Pancreas (tissue), 10 donors: ENCODE data around the gene ANXA4. TPM values are rescaled to one million over a fixed set of nuclear protein-coding genes. Genes with fewer than 3 reads are reported as not detected.
A peak's percentile ranks its signal among the peaks of the same experiment; 100 is the strongest.

Experiments
- ATAC-seq, 4 donors: fragments of 200-7000 bp; cut with Tn5 transposase; one replicate each; pipeline versions ENCODE4 v1.8.0 to v1.9.1; 2020; ENCODE audit warnings: mild to moderate bottlenecking in 4 of 4, moderate library complexity in 4 of 4
- DNase-seq, 6 donors: peaks; one replicate each; pipeline ENCODE4 v3.0.0-alpha.2; 2020
- FAIRE-seq: peaks from 2 replicates; lab custom pipeline; 2012; peaks lifted over from hg19 to GRCh38; lab: Jason Lieb, UNC
- H3K27ac ChIP-seq, 4 donors: fragments of 200-600 bp; sonication (generic); 1 replicate in 3 of 4; 2 replicates in 1 of 4; pipeline versions ENCODE4 v1.5.0 to v1.8.0; 2020
- H3K27me3 ChIP-seq, 4 donors: fragments of 200-600 bp; one replicate each; pipeline ENCODE4 v1.8.0; 2021
- H3K36me3 ChIP-seq, 3 donors: fragments of 200-600 bp; sonication (generic) in 1 of 3; one replicate each; pipeline versions ENCODE4 v1.5.0 to v1.8.0; 2020 to 2021
- H3K4me1 ChIP-seq, 3 donors: fragments of 200-600 bp; one replicate each; pipeline ENCODE4 v1.8.0; 2021
- H3K4me3 ChIP-seq, 4 donors: fragments of 200-600 bp; sonication (generic) in 2 of 4; one replicate each; pipeline versions ENCODE4 v1.5.0 to v1.8.0; 2020 to 2021
- H3K9me3 ChIP-seq, 4 donors: fragments of 200-600 bp; one replicate each; pipeline ENCODE4 v1.8.0; 2021
- WGBS, 2 donors: extraction: QIAGEN DNeasy Blood & Tissue Kit; methylation state at CpG; one replicate each; pipeline ENCODE4 v1.1.7; 2013; 5-methylcytosine and 5-hydroxymethylcytosine counted together
- intact Hi-C, 3 donors: fragments of 100-400 bp; cut with DNase I; formaldehyde crosslinking; loops; one replicate each; pipeline versions ENCODE4 v1.11.1 to v1.14.2; 2022
- polyA plus RNA-seq, 2 donors: library from polyadenylated mRNA; stranded (reverse); fragments of 200-250 nt; gene quantifications; one replicate each; pipeline ENCODE4 v1.2.3, GENCODE V29; 2013
- total RNA-seq, 6 donors: library from RNA; stranded (reverse); fragmentation: NEBNext Ultra II Directional in 4 of 6; extraction: Animal tissue kit (Norgen Biotek cat#: 25700) in 4 of 6; gene quantifications; one replicate each; pipeline versions ENCODE4 v1.2.1 to v1.2.4, GENCODE V29; 2021 to 2023
- TF ChIP-seq, protein P1 (sequence below), 4 donors: fragments of 200-600 bp; sonication (generic) in 3 of 4; IDR thresholded peaks; one replicate each; pipeline versions ENCODE4 v1.5.0 to v1.8.0; 2021; ENCODE audit warnings: antibody characterized with exemption in 4 of 4
- donor health status: healthy with polysubstance abuse.
- donor health status: DM: no; HTN: no; CAD: no; lungs with moderate emphysema.
- donor health status: DM: no; HTN: no; CAD: no.
- donor health status: control.
- donor health status: control.
- donor health status: Bipolar disorder and iron deficiency.
- donor health status: DM: yes; HTN: yes; CAD: no.
- donor health status: DM: no; HTN: no; CAD: no.
- donor health status: DM: no; HTN: no; CAD: no.
- donor health status: DM: yes; HTN: yes; CAD: no.

ANXA4 gene
- total and polyA plus RNA-seq, 8 donors = 215 to 762 (median 463) TPM

- no peak for ATAC-seq
These were observed 102.1 kb downstream of the ANXA4 start for GRCh38 chr2:69843993-69844392.

GRCh38 chr2:69844560-69844959 is 102.6 kb downstream of the ANXA4 start:
- Histone ChIP-seq H3K4me1 (no peaks in the 10 kb centered on the region), H3K4me3 (no peak overlapping the region), H3K27me3 (no peaks in the 10 kb centered on the region), H3K27ac (no peak overlapping the region), H3K9me3 (no peaks in the 10 kb centered on the region), H3K36me3 (peaks cover 0 to 27% (median 7%) of the 10 kb centered on the region in 3 donors)
- FAIRE-seq = no peak
- 89 to 99% methylated on average over 3 of the region's 3 CpGs for WGBS, 2 donors
- no peak for ATAC-seq
- intact Hi-C loops = no loop called here
- TF ChIP-seq, protein P1, sequence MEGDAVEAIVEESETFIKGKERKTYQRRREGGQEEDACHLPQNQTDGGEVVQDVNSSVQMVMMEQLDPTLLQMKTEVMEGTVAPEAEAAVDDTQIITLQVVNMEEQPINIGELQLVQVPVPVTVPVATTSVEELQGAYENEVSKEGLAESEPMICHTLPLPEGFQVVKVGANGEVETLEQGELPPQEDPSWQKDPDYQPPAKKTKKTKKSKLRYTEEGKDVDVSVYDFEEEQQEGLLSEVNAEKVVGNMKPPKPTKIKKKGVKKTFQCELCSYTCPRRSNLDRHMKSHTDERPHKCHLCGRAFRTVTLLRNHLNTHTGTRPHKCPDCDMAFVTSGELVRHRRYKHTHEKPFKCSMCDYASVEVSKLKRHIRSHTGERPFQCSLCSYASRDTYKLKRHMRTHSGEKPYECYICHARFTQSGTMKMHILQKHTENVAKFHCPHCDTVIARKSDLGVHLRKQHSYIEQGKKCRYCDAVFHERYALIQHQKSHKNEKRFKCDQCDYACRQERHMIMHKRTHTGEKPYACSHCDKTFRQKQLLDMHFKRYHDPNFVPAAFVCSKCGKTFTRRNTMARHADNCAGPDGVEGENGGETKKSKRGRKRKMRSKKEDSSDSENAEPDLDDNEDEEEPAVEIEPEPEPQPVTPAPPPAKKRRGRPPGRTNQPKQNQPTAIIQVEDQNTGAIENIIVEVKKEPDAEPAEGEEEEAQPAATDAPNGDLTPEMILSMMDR (IDR thresholded peaks at IDR 0.05) = no peak
- no peak for DNase-seq

More at GRCh38 chr2:69843993-69844392, 102.1 kb downstream of the ANXA4 start:
- Histone ChIP-seq H3K36me3 (peaks cover 0 to 31% (median 7%) of the 10 kb centered on the region in 3 donors), H3K4me1 (no peaks in the 10 kb centered on the region), H3K4me3 (no peak overlapping the region), H3K27ac (no peak overlapping the region), H3K27me3 (no peaks in the 10 kb centered on the region), H3K9me3 (no peaks in the 10 kb centered on the region)
- DNase-seq (no peak), FAIRE-seq (peak; percentile 71)
- intact Hi-C loops = no loop called here
- TF ChIP-seq, protein P1 (IDR thresholded peaks at IDR 0.05) = no peak

GRCh38 chr2:69846182-69847067 is 104.5 kb downstream of the ANXA4 start:
- TF ChIP-seq, protein P1 (IDR thresholded peaks at IDR 0.05) = no peak
- intact Hi-C loops = no loop called here
- FAIRE-seq (no peak), ATAC-seq (no peak), DNase-seq (no peak)
- Histone ChIP-seq H3K4me3 (no peak overlapping the region), H3K36me3 (peaks cover 4 to 14% (median 7%) of the 10 kb centered on the region in 3 donors), H3K9me3 (no peaks in the 10 kb centered on the region), H3K4me1 (no peaks in the 10 kb centered on the region), H3K27ac (no peak overlapping the region), H3K27me3 (no peaks in the 10 kb centered on the region)
- 83 to 86% methylated on average over 9 of the region's 9 CpGs for WGBS, 2 donors

DNA sequence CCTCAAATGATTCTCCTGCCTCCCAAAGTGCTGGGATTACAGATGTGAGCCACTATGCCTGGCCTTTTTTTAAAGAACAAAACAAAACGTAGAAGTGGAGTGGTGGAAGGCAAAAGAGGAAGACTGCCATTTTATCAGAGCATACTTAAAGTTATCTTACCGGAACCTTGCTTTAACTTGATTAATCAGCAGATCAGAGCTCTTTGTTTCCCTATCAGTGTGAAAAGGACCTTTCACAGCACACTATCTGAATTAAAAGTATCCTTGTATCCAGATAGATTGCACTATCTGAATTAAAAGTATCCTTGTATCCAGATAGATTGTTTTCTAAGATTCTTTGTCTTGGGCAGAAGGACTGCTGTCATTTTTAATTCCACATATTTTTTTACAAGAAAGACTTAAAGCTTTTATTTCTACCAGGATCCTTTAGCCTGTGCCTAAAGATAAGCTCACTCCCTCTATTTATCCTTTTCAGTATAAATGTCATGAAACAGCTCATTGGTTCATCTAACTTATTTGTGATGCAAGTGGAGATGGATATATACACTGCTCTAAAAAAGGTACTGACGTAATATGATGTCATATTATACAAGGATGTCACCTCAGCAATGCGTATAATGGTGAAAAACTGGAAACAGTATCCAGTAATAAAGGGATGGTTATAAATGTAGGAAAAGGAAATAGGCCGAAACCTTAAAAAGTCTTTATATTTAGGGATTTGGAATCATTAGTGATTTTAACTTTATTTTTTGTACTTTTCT is 105.3 kb downstream of the ANXA4 start:
- Histone ChIP-seq H3K36me3 (peaks cover 4 to 9% (median 7%) of the 10 kb centered on the region in 3 donors), H3K4me3 (no peak overlapping the region), H3K27me3 (no peaks in the 10 kb centered on the region), H3K9me3 (no peaks in the 10 kb centered on the region), H3K4me1 (no peaks in the 10 kb centered on the region), H3K27ac (no peak overlapping the region)
- ATAC-seq (no peak), DNase-seq (no peak), FAIRE-seq (no peak)
- 92 to 95% methylated on average over 5 of the region's 5 CpGs for WGBS, 2 donors
- TF ChIP-seq, protein P1 (IDR thresholded peaks at IDR 0.05) = no peak
- intact Hi-C loops = no loop called here
